ENCODE measurements around the gene RPL19. TPM values are rescaled to one million over a fixed set of nuclear protein-coding genes. Genes with fewer than 3 reads are reported as not detected.

RPL19 gene
- 1,401 and 1,482 TPM in 2 replicates for total RNA-seq

DNA sequence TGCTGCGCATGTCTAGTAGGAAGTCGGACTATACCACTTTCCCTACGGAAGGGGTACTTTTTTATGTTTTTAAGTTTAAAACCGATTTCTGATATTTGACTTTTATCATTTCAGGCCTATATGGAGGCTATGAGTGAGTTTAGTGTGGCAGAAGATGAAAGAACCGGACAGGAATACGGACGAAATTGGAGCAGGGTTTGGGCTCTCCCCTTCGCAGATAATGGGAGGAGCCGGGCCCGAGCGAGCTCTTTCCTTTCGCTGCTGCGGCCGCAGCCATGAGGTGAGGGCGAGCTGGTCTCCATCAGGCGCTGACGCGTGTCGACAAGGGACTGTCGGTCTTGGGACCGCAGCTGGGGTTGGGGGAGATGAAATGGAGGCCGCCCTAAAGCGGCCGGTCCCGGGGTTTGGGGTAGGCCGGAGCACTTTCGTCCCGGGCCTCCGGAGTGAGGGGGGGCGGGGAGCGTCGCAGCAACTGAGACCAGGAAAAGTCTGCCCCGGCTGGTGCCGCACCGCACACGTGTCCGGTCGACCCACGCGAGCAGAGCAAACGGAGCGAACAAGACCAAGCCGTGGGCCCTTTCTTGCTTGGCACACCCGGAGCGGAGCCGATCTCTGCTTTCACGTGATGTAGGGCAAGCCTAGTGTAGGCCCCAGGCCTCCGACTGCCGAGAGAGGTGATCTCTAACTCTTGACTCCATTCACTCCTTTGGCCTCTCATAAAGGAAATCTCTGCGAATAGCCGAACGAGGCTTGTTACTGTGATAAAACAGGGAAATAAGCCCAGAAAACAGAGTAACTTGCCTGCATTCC, at the start of gene RPL19:
Gene RPL19 (plus strand): TSS at position 214 of the 810 bp plus-strand sequence. CDS start 62 bp downstream, at position 276.

DNA sequence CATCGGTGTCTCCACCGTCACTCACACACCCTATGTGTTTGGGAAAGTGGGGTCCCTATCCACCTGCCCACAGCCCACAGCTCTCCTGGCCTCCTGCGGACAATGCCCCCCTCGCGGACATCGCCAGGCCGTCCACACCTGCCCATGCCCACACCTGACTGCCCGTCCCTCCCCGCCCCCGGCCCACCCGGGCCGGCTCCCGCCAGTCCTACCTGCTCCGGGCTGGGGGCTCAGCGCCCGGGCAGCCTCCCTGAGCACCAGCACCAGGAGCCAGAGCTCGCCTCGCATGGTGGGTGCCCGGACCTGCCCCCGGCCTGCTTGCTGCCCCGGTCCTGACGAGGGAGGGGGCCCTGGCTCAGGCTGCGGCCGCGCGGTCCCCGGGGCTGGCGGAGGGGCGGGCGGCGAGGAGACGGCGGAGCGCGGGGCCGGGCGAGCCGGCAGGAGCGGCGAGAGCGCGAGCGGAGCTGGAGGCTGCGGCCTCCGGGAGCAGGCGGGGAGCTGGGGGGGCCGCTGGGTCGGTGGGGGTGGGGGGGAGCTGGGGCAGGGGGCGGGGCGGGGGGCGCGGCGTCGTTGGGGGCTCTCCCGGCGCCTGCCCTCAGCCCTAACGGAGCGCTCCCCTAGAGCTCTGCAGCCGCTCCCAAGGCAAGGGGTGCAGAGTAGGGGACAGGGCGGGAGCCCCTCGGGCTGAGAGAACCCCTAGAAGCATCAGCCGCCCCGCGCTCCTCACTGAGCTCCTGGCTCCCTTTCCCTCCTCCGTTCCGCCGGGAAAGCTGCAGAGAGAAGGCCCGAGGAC, 48.7 kb upstream of the RPL19 start, which contains the start of gene PLXDC1:
Gene PLXDC1 (minus strand): TSS at position 488 of the 793 bp plus-strand sequence. CDS start 200 bp downstream, at position 288.

DNA sequence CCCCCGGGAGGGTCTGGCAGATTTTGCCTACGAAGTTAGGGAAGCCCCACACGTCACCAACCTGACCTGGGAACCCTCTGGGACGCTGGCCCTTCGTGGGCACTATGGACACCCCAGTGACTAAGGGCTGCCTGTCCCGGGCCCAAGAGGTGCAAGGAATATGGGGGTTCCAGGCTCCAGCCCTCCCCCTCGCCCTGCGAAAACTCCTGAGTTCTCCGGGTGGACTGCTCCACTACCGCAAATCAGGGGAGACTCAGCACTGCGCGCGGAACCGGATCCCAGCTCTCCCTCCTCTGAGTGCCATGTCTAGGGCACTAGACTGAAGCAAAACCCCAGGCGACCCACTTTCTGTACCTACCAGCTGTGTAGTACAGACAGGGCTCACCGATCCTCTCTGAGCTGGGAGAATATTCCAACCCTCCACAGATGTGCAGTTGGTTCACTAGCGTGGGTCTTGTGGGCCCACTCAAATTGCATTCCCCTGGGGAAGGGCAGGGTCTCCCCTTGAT, 34.2 kb upstream of the RPL19 start, which contains the start of gene ARL5C:
Gene ARL5C (minus strand): TSS at position 321 of the 509 bp plus-strand sequence. CDS start 401 bp downstream, outside the sequence.

DNA sequence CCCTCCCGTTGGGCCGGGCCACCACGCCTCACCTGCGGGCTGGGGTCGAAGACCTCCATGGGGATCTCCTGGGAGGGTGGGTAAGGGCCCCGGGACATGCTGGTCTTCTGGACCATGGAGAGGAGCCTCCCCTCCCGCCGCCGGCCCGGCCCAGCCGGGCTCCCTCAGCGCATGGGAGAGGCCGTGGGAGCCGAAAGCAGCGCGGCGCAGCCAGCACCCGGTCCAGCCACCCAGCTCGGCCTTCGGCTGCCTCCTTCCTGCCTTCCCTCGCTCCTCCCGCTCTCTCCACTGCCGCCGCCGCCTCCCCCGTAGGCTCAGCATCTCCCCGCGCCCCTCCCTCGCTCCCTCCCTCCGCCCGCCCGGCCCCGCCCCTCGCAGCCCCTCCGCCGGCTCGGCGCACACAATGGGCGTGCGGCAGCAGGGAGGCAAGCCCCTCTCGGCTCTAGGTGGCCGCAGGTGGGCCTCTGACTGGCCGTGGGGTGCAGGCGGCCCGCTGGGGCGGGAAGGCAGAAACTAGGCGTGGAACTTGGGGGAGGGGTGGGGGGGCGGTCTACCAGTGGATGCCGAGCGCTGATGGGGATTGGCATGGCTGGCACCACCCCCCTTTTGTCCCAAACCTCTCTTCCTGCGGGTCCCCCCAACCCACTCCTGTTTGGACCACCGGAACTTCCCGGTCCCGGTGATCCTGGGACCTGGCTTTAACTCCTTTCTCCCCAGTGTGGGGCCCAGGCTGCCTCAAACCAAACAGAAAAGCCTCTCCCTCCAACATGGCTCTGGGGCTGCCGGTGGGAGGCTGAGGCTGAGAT, 2.5 kb upstream of the RPL19 start, which contains the start of gene CACNB1:
Gene CACNB1 (minus strand): TSS at position 290 of the 806 bp plus-strand sequence. CDS start 174 bp downstream, at position 116.

DNA sequence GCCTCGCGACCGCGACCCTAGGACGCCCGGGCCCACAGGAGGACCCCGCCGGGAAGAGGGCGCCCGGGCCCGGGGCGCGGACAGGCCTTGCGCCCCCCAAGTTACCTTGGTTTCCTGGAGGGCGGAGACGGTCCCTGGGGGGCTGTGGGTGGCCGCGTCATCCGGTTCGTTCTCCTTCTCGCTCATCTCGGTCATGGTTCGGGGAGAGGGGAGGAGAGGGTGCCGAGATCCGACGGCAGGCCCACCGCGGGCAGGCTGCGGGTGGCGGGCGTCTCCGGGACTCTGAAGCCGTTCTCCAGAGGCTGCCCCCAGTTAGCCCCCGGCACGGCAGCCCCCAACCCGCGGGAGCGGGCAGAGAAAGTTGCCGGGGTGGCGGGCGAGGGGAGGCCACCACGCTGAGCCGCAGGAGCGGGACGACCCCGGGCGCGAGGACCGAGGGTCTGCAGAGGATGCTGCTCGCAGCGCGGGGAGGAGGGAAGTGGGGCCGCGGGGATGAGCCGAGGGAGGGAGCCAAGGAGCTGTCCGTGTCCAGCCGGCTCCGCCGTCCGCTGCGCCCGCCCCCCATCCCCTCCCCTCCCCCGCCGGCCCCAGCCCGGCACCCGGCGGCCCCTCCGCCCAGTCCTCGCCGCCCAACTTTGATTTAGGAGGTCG, 25.4 kb downstream of the RPL19 start, which contains the start of gene STAC2:
Gene STAC2 (minus strand): TSS at position 638 of the 651 bp plus-strand sequence. CDS start 443 bp downstream, at position 195.

Other genes starting within 250 kb of the RPL19 start
- gene FBXO47, start 232.9 kb upstream of the RPL19 start, total RNA-seq: 0.13 TPM in 1 of 2 replicates, not detected in the other
- gene PLXDC1, start 48.6 kb upstream of the RPL19 start, total RNA-seq: 2.4 and 6.3 TPM in 2 replicates
- not detected in 2 replicates for gene ARL5C, start 34.1 kb upstream of the RPL19 start, total RNA-seq
- gene CACNB1, start 2.6 kb upstream of the RPL19 start, total RNA-seq: 6.3 and 8.0 TPM in 2 replicates
- gene STAC2, start 25.7 kb downstream of the RPL19 start, total RNA-seq: 0.32 and 1.0 TPM in 2 replicates
- 21.7 and 22.7 TPM in 2 replicates for gene FBXL20, start 201.3 kb downstream of the RPL19 start, total RNA-seq